HUES64 (cell line): Measurements from ENCODE around the gene SPATA1.
"Not testable (repeated sequence)": the region's sequence is repeated elsewhere in the genome, so short reads cannot be mapped to it uniquely, and the experiment has no call there.

Source experiments
- H3K27ac ChIP-seq: 2 replicates; pipeline ENCODE4 v1.7.0; 2013; ENCODE audit warnings: low read depth, low read length, inconsistent platforms
- H3K27me3 ChIP-seq: 2 replicates; pipeline ENCODE4 v1.6.1; 2013; ENCODE audit warnings: mild to moderate bottlenecking, low read length; ENCODE audit not compliant: insufficient read depth
- H3K36me3 ChIP-seq: 2 replicates; pipeline ENCODE4 v1.6.1; 2013; ENCODE audit warnings: mild to moderate bottlenecking, low read length; ENCODE audit not compliant: insufficient read depth
- H3K4me1 ChIP-seq: 2 replicates; pipeline ENCODE4 v1.6.1; 2013; ENCODE audit warnings: mild to moderate bottlenecking, low read length, moderate library complexity; ENCODE audit not compliant: insufficient read depth
- H3K4me3 ChIP-seq: 2 replicates; pipeline ENCODE4 v1.5.1; 2013; ENCODE audit warnings: mild to moderate bottlenecking, low read length, moderate library complexity
- H3K9ac ChIP-seq: 2 replicates; pipeline ENCODE4 v1.6.1; 2013; ENCODE audit warnings: mild to moderate bottlenecking, low read depth, low read length
- H3K9me3 ChIP-seq: 2 replicates; pipeline ENCODE4 v1.6.1; 2013; ENCODE audit warnings: low read depth, low read length; ENCODE audit not compliant: insufficient read depth
- WGBS: fragments of 150-250, 120-280 bp; methylation state at CpG from one replicate; pipeline ENCODE4 v1.1.7; 2013; ENCODE audit warnings: missing lambda C conversion rate; 5-methylcytosine and 5-hydroxymethylcytosine counted together

Gene SPATA1

GRCh38 chr1:84594959-84595358 is 88.8 kb downstream of the SPATA1 start:
- not testable (repeated sequence) for H3K4me1 ChIP-seq, H3K9ac ChIP-seq, H3K9me3 ChIP-seq, H3K27me3 ChIP-seq, H3K27ac ChIP-seq, H3K36me3 ChIP-seq, H3K4me3 ChIP-seq
- WGBS: 96% methylated on average over 1 of the region's 2 CpGs

GRCh38 chr1:84597011-84597410 is 90.8 kb downstream of the SPATA1 start:
- Histone ChIP-seq H3K36me3 (no peaks in the 10 kb centered on the region), H3K4me1 (peaks cover 4% of the 10 kb centered on the region; the same call in 1 of the 2 replicates), H3K27ac (no peak overlapping the region), H3K4me3 (no peak overlapping the region), H3K9me3 (no peaks in the 10 kb centered on the region), H3K27me3 (no peaks in the 10 kb centered on the region), H3K9ac (no peak overlapping the region)
- WGBS: 100% methylated on average over 1 of the region's 1 CpG

GRCh38 chr1:84598418-84598817 is 92.2 kb downstream of the SPATA1 start:
- Histone ChIP-seq H3K27me3 (no peaks in the 10 kb centered on the region), H3K9me3 (no peaks in the 10 kb centered on the region), H3K4me1 (peaks cover 8% of the 10 kb centered on the region; the same call in 1 of the 2 replicates), H3K4me3 (no peak overlapping the region), H3K27ac (no peak overlapping the region), H3K9ac (no peak overlapping the region), H3K36me3 (no peaks in the 10 kb centered on the region)
- WGBS: 89% methylated on average over 1 of the region's 3 CpGs

GRCh38 chr1:84598846-84599741 is 92.9 kb downstream of the SPATA1 start:
- Histone ChIP-seq H3K9me3 (no peaks in the 10 kb centered on the region), H3K27ac (no peak overlapping the region), H3K9ac (no peak overlapping the region), H3K4me1 (peaks cover 9% of the 10 kb centered on the region; the same call in 1 of the 2 replicates), H3K4me3 (no peak overlapping the region), H3K27me3 (no peaks in the 10 kb centered on the region), H3K36me3 (no peaks in the 10 kb centered on the region)
- WGBS: 75% methylated on average over 4 of the region's 5 CpGs

- peaks cover 9% of the 10 kb centered on the region; the same call in 1 of the 2 replicates for H3K4me1 ChIP-seq
- H3K4me3 ChIP-seq: no peak overlapping the region
- no peak overlapping the region for H3K9ac ChIP-seq
- H3K27me3 ChIP-seq: no peaks in the 10 kb centered on the region
- 90% methylated on average over 5 of the region's 5 CpGs for WGBS
- H3K36me3 ChIP-seq: no peaks in the 10 kb centered on the region
- H3K9me3 ChIP-seq: peaks cover 12% of the 10 kb centered on the region
- H3K27ac ChIP-seq: no peak overlapping the region
Measured at GRCh38 chr1:84600796-84601195, 94.6 kb downstream of the SPATA1 start.

- 84% methylated on average over 2 of the region's 2 CpGs for WGBS
- Histone ChIP-seq H3K27ac (no peak overlapping the region), H3K4me1 (peaks cover 9% of the 10 kb centered on the region; the same call in 1 of the 2 replicates), H3K27me3 (no peaks in the 10 kb centered on the region), H3K4me3 (no peak overlapping the region), H3K9me3 (peaks cover 29% of the 10 kb centered on the region), H3K9ac (no peak overlapping the region), H3K36me3 (no peaks in the 10 kb centered on the region)
Measured at GRCh38 chr1:84603223-84603622, 97.0 kb downstream of the SPATA1 start.

- Histone ChIP-seq H3K36me3 (no peaks in the 10 kb centered on the region), H3K9me3 (peaks cover 32% of the 10 kb centered on the region), H3K27me3 (no peaks in the 10 kb centered on the region), H3K27ac (no peak overlapping the region), H3K9ac (no peak overlapping the region), H3K4me1 (0 out of 2 replicates have a peak, but pooled peaks cover 5% of the 10 kb centered on the region), H3K4me3 (no peak overlapping the region)
- 87% methylated on average over 14 of the region's 15 CpGs for WGBS
Measured at GRCh38 chr1:84603941-84604830, 98.0 kb downstream of the SPATA1 start.

GRCh38 chr1:84605157-84605556 is 99.0 kb downstream of the SPATA1 start:
- H3K27me3 ChIP-seq: no peaks in the 10 kb centered on the region

GRCh38 chr1:84606977-84607376 is 100.8 kb downstream of the SPATA1 start:
- H3K9ac ChIP-seq: no peak overlapping the region
- H3K4me1 ChIP-seq: 0 out of 2 replicates have a peak, but pooled peaks cover 9% of the 10 kb centered on the region
- H3K27me3 ChIP-seq: no peaks in the 10 kb centered on the region
- no peak overlapping the region for H3K27ac ChIP-seq
- H3K36me3 ChIP-seq: no peaks in the 10 kb centered on the region
- H3K9me3 ChIP-seq: peaks cover 37% of the 10 kb centered on the region
- 83% methylated on average over 5 of the region's 5 CpGs for WGBS
- H3K4me3 ChIP-seq: no peak overlapping the region

More at GRCh38 chr1:84605157-84605556, 99.0 kb downstream of the SPATA1 start:
- Histone ChIP-seq H3K9me3 (peaks cover 33% of the 10 kb centered on the region), H3K4me3 (no peak overlapping the region), H3K36me3 (no peaks in the 10 kb centered on the region), H3K4me1 (0 out of 2 replicates have a peak, but pooled peaks cover 5% of the 10 kb centered on the region), H3K9ac (no peak overlapping the region), H3K27ac (no peak overlapping the region)
- 89% methylated on average over 1 of the region's 1 CpG for WGBS

GRCh38 chr1:84611091-84611490 is 104.9 kb downstream of the SPATA1 start:
- WGBS: 69% methylated on average over 1 of the region's 1 CpG
- no peaks in the 10 kb centered on the region for H3K36me3 ChIP-seq
- no peak overlapping the region for H3K27ac ChIP-seq
- H3K9me3 ChIP-seq: peaks cover 46% of the 10 kb centered on the region
- H3K4me3 ChIP-seq: no peak overlapping the region
- H3K9ac ChIP-seq: no peak overlapping the region
- 0 out of 2 replicates have a peak, but pooled peaks cover 4% of the 10 kb centered on the region for H3K4me1 ChIP-seq
- no peaks in the 10 kb centered on the region for H3K27me3 ChIP-seq

GRCh38 chr1:84611796-84612195 is 105.6 kb downstream of the SPATA1 start:
- H3K9me3 ChIP-seq: peaks cover 39% of the 10 kb centered on the region
- H3K9ac ChIP-seq: peak overlapping the region; percentile 30; the same call in 1 of the 2 replicates
- H3K4me1 ChIP-seq: 0 out of 2 replicates have a peak, but pooled peaks cover 4% of the 10 kb centered on the region
- 34% methylated on average over 3 of the region's 3 CpGs for WGBS
- no peak overlapping the region for H3K4me3 ChIP-seq
- H3K36me3 ChIP-seq: no peaks in the 10 kb centered on the region
- no peaks in the 10 kb centered on the region for H3K27me3 ChIP-seq
- H3K27ac ChIP-seq: no peak overlapping the region; the same call in 1 of the 2 replicates
